HG02840 (cell line): ENCODE results near the gene PEG3.

Experiments
- ATAC-seq: cut with Tn5 transposase; IDR thresholded peaks from one replicate; pipeline ENCODE4 v1.9.1; 2021; ENCODE audit warnings: mild to moderate bottlenecking, moderate library complexity, moderate number of reproducible peaks; ENCODE audit not compliant: unreplicated experiment, low FRiP score

The PEG3 gene

DNA sequence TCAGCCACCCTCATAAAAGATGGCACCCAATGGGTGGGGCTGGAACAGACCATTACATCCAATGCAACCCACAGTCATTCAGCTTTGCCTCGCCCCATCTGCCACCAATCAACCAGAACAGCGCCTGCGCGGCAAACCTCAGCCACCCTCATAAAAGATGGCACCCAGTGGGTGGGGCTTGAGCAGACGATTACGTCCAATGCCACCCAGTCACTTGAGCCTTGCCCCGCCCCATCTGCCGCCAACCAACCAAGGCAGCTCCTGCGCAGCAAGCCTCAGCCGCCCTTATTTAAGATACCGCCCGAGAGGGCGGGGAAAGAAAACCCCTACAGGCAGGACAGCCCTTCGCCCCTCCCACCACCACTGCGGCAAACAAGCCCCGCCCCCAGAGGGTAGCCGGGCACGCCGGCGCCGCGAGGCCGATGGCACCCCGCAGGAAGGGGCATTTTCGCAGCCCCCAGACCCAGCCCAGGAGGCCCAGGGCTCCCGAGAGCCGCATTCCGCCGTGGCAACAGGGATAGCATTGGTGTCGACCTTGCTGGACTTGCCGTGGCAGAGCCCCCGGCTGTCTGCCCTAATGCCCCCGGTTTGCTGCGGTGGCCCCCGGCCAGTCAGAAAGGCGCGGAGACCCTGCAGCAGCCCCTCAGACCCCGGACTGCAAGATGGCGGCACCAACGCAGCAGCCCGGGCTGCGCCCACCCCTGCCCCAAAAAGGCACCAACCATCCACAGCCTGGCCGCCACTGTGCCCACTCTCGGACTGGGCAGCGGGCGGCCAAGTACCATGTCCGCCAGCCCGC lies 675 bp downstream of the PEG3 start:
- ATAC-seq = no peak

DNA sequence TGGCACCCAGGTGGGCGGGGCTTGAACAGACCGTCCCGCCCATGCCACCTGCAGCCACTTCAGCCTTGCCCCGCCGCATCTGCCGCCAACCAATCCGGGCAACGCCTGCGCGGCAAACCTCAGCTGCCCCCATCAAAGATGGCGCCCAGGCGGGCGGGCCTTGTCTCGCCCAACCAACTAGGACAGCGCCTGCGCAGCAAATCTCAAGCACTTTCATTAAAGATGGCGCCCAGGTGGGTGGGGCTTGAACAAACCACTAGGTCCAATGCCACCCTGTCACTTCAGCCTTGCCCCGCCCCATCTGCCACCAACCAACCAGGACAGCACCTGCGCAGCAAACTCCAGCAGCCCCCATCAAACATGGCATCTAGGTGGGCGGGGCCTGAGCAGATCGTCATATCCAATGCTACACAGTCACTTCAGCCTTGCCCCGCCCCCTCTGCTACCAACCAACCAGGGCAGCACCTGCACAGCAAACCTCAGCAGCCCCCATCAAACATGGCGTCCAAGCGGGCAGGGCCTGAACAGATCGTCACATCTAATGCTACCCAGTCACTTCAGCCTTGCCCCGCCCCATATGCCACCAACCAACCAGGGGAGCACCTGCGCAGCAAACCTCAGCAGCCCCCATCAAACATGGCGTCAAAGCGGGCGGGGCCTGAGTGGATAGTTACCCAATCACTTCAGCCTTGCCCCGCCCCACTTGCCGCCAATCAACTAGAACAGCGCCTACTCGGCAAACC lies 1.4 kb downstream of the PEG3 start:
- no peak for ATAC-seq

GRCh38 chr19:56838024-56838908 lies 2.3 kb downstream of the PEG3 start:
- no peak for ATAC-seq

DNA sequence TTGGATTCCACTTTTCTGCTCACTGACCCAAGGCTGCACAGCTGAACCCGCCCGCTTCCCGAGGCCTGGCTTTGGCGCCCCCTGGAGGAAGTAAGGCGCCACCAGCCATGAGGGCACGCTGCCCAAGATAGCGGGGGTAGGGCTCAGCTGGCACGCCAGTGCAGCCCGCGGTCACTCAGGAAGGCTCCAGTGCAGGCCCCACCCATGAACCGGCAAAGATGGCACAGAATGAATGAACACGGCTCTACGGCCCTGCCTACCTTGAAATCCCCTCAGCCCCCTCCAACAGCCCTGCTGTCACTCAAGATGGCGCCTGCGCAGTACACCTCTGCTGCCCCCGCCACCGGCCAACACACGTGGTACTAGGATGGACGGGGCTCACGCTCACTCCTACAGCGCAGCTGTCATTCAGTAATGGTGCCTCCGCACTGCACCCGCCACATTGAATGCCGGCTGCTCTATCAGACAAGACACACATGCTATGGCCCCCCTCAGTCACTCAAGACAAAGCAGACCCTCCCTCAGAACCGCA lies 3.0 kb downstream of the PEG3 start:
- no peak for ATAC-seq

- ATAC-seq = no peak
These were observed 3.5 kb downstream of the PEG3 start for GRCh38 chr19:56837004-56837403.

- no peak for ATAC-seq
These were observed 4.5 kb downstream of the PEG3 start for GRCh38 chr19:56836059-56836458.

- no peak for ATAC-seq
These were observed 5.1 kb downstream of the PEG3 start for GRCh38 chr19:56835401-56835800.

DNA sequence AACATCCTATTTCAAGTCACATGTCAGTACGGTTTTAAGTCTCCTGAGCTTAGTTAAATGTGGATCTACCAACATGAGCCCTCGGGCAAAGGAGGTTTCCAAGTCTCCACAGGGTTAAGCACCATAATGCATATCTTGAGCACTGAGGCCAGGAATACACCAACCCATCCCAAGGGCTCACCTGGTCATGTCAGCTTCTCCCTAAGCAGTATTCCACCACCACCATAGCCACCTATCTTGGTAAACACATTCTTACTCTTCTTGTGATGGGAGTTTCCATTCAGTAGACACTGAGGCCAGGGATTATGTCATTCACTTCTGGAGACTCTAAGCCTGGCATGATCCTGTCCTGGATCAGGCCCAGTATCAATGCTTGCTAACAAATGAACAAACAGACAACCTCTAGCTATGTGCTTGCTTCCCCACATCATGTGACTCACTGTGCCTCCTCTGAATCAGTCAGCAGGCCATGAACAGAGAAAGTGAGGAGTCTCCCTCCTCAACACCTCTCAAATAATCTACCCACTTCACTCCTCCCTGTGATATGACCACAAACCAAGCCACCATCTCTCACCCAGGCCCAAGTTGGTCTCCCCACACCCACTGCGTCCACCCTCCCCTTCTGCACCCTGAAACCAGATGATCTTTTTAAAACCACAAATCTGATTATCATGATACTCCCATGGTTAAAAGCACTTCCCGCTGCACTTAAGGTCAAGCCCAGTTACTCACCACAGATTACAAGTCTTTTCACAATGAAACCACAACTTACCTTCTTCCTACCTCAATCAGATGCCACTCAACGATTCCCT lies 5.8 kb downstream of the PEG3 start:
- no peak for ATAC-seq

- no peak for ATAC-seq
These were observed 8.1 kb downstream of the PEG3 start for GRCh38 chr19:56832352-56832928.

GRCh38 chr19:56831255-56831654 lies 9.3 kb downstream of the PEG3 start:
- ATAC-seq = no peak

- no peak for ATAC-seq
These were observed 10.9 kb downstream of the PEG3 start for GRCh38 chr19:56829596-56829995.

GRCh38 chr19:56827708-56828107 lies 12.8 kb downstream of the PEG3 start:
- no peak for ATAC-seq

- no peak for ATAC-seq
These were observed 16.6 kb downstream of the PEG3 start for GRCh38 chr19:56823956-56824355.

DNA sequence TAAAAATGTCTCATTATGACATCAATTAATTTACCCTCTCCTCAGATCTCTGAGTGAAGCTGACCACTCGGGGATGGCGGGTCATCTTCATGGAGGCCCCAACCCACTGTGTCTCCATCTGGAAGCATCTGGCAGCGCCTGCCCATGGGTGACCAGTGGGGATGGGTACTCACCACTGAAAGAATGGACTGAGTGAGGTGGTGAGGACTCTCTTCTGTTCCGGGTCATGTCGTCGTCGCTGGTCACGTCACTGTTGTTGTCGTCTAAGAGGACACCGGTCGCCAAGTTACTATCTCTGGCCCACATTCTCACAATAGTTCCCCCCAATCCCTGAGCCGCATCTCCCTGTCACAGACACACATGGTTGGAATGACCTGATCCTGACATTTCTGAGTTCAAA lies 17.1 kb downstream of the PEG3 start:
- no peak for ATAC-seq

DNA sequence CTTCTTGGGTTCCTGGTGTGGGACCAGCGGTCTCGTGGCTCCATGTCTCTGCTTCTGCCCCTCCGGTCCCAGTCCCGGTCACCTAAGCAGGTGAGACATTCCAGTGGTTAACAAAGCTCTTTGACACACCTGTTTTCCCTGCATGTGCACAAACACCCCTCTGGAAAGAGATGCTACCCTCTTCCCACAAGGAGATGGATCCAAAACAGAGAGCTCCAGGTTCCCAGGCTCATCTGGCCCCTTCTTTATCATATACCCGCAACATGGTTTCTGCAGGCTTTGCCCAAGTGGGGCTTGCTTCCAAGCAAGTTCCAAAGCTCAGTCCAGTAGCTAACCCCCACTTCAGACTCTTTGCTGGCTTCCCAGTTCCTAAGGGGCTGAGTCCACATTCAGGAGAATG lies 17.8 kb downstream of the PEG3 start:
- ATAC-seq = no peak

DNA sequence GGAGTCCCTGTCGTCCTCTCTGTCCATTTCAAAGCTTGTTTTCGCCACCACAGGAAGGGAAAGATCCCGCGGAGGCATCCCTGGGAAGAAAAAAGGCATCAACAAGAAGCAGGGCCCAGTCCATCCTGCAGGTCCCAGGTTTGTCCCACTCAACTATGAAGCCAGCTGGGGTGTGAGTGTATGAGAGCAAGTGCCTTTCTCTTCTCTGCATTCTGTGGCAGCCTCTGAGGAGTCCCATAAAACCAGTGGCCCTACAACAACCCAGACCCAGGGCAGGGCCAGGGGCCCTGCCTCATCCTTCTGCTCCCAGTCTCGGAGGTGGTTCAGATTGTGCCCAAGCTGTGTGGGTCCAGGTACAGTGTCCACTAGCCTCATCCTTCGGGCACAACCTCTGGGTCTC lies 18.9 kb downstream of the PEG3 start:
- ATAC-seq = no peak

DNA sequence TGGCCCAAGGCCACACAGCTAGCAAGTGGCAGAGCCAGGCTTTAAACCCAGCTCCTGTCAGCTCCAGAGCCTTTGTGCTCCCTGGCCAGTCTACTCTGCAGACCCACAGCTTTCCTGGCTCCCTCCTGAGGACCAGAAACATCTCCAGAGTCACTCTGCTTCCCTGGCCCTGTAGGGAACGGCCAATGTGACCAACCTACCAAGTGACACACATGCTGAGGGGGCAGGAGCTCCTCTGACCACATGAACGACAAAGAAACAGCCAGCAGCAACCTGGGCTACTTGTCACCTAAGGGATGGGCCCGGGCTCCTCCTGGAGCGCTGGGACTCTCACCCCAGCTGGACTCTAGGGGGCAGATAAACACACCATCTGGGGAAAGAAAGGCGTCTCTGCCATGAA lies 19.3 kb downstream of the PEG3 start:
- no peak for ATAC-seq

GRCh38 chr19:56819166-56819565 lies 21.4 kb downstream of the PEG3 start:
- ATAC-seq = no peak

GRCh38 chr19:56814656-56815055 lies 25.9 kb downstream of the PEG3 start:
- ATAC-seq = no peak

- ATAC-seq = no peak
These were observed 27.0 kb downstream of the PEG3 start for GRCh38 chr19:56813531-56813930.
